GM12892 (cell line): ENCODE data around the gene KCNJ13.

Source experiments
- POLR2A ChIP-seq: IDR thresholded peaks from 2 replicates; pipeline ENCODE4 v1.6.1; 2011; ENCODE audit warnings: low read depth, low read length, control low read depth
- POLR2AphosphoS5 ChIP-seq: IDR thresholded peaks from 2 replicates; pipeline ENCODE4 v1.6.1; 2011; ENCODE audit warnings: low read depth, low read length, control low read depth

- TF ChIP-seq POLR2A: no peak
- TF ChIP-seq POLR2AphosphoS5: no peak
These were observed 2.5 kb downstream of the KCNJ13 start for GRCh38 chr2:232773815-232774214.
